HG03520 (cell line): ENCODE results near the gene EML1.
A peak's percentile ranks its signal among the peaks of the same experiment; 100 is the strongest.

ENCODE experiments used
- ATAC-seq: cut with Tn5 transposase; IDR thresholded peaks from one replicate; pipeline ENCODE4 v1.9.1; 2021; ENCODE audit warnings: mild to moderate bottlenecking, moderate library complexity; ENCODE audit not compliant: unreplicated experiment

The EML1 gene

DNA sequence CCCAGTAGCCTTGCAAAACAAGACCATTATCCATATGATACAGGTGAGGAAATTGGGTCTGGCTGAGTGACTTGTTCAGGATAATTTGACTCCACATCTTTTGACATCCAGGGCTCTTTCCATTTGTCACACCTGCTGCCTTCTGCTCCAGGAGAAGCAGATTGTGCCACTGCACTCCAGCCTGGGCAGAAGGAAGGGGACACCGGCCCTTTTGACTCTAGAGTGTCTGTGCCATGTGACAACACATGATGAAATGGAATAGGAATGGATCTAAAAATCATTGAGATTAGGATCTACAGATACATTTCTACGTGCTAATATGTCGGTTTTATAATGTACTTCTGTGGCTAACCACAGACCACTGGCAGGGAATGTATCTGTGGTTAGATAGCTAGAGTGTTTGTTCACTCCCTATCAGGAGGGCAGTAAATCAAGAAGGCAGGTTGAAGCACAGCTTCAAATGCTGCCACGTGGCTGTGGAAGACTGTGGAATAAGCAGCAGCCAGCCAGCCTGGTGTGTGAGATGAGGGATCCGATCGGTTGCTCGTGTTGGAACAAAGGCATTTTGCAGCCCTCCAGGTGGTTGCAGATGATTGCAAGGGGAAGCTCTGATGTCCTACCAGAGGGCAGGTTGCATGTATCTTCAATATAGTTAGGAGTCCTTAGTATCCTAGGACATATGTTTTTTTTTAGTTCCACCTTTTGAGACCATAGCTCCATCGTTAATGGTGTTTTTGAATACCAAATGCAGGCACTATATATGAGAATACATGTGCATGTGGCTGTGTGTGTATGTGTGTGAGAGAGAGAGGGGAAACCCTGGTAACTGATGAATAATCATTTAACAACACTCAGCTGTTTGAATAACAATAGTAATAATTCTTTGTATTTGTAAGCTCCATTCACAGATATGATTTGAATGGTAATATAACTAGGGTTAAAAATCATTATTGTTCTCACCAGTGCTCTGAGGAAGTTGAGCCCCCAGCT is 28.6 kb downstream of the EML1 start:
- ATAC-seq, result no peak

DNA sequence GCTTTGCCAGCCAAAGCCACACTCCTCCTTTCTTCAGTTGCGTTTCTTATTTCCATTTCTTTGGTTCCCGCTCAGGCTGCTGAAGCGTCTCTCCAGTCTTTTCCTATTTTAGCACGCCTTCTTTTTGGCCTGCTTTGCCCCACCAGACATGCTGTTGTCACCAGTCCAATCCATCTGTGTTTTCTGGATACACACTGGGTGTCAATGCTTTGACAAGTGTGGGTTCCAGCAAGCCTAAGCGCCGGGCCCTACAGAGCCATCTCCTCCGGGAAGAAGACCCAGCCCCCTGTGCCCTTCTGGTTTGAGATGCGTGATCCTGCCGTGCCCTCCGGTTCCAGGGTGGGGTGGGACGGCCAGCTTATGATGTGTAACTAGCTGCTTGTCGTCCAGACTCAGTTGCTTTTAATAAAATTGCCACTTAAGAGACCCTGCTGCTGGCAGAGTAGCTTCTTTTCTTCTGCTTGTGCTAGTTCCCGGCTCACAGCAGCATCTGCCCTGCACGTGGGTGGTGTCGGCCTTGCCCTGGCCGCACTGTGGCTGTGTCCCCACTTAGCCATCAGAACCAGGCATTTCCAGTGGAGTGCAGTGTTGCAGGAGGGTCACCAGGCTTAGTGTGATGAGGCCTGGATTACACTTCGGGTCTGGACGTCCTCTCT is 29.7 kb downstream of the EML1 start:
- ATAC-seq, result no peak

DNA sequence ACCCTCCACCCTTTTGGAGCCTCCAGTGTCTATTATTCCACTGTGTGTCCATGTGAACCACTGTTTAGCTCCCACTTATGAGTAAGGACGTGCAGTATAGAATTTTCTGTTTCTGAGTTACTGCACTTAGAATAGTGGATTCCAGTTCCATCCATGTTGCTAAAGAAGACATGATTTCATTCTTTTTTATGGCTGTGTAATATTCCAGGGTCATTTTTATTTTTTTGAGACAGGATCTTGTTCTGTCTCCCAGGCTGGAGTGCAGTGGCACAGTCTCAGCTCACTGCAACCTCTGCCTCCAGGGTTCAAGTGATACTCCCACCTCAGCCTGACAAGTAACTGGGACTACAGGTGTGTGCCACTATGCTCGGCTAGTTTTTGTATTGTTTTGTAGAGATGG is 31.6 kb downstream of the EML1 start:
- ATAC-seq, result no peak

DNA sequence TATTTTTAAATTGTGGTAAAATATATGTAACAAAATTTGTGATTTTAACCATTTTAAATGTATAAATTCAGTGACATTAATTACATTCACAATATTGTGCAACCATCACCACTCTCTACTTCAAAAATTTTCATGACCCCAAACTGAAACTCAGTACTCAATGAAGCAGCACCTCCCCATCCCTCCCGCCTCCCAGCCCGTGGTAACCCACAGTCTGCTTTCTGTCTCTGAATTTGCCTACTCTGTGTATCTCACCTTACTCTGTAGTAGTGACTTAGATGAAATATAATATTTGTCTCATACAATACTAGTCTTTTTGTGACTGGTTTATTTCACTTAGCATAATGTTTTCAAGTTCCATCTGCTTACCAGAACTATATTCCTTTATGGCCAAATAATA is 36.2 kb downstream of the EML1 start:
- peak; percentile 68 for ATAC-seq

DNA sequence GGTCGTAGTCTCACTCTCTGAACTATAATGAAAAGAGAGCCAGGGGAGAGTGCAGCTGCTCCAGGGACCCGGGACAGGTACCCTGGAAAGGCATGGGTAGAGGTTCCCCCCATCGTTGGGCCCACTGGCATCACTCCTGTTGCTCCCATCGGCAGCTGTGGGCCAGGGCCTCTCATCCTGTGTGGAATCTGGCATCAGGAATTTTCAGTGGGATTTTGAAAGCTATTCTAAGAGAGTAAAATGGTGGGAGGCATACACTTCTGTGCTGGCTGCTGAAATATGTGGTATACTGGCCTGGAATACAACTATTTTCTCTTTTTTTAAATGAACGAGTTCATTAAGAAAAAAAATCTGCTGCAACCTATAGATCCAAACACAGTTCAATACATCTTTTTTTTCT is 38.1 kb downstream of the EML1 start:
- no peak for ATAC-seq

DNA sequence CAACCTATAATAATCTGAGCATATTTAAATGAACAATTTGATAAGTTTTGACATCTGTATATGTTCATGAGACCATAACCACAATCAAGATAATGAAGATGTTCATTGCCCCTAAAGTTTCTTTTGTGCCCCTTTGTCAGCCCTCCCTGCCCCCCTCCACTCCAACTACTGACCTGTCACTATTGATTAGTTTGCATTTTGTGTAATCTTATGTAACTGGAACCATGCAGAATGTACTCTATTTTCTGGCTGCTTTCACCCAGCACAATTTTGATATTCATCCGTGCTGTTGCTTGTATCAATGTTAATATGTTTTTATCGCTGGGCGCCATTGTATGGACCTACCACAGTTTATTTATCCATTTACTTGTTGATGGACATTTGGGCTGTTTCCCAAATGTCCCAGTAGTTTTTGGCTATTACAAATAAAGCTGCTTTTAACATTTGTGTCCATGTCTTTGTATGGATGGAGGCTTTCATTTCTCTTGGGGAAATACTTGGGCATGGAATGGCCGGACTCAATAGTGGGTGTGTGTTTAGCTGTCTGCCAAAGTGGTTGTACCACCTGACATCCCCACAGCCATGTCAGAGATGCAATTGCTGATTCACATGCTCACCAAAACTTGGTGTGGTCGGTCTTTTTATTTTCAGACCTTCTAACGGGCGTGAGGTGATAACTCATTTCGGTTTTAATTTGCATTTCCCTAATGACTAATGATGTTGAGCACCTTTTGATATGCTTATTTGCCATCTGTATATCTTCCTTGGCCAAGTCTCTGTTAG is 38.9 kb downstream of the EML1 start:
- ATAC-seq, result no peak

DNA sequence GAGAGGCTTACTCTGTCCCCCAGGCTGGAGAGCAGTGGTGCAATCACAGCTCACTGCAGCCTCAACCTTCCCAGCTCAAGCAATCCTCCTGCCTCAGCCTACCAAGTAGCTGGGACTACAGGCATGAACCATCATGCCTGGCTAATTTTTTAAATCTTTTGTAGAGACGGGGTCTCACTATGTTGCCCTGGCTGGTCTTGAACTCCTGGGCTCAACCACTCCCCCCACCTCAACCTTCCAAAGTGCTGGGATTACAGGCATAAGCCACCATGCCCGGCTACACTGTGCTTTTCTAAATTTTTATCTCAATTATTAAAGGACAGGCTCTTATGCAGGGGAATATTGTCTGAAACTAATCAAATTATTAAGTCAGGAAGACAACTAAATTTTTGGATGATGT is 44.6 kb downstream of the EML1 start:
- no peak for ATAC-seq

DNA sequence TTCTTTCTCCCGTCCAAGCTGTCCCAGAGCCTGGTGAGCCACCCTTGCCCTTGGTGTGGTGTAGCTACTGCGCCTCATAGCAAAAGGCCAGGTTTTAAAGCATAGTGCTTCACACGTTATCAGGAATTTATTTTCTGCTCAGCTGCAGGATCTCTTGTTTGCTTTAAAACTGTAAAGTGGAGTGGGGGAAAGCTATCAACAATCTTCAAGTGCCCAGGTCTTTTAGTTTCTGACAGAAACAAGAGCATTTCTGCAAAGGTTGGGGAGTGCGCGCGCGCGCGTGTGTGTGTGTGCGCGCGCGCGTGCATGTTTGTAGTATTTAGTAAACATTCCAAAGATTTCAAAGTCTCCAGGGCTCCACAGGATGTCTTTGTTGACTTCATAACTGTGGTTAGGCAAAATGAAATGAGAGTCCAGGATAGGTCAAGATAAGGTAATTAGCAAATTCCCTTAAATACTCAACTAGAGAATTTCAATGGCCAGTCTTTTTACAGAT is 45.5 kb downstream of the EML1 start:
- no peak for ATAC-seq

DNA sequence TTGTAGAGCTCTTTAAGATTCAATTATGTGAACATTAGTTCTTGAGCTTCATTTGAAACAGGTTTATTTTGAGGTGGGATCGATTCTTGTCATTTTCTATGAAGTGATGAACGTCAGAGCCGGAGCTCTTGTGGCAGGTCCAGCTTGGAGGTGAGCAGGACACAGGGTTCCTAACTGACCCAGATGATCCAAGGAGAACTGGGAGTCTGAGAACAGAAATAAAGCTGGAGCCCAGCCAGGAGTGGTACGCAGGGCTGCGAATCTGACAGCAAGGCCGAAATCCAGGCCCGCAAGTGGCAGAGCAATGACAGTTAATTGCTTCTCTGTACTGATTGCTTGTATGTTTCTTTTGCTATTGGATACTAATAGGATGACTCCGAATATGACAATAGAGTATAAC is 46.5 kb downstream of the EML1 start:
- no peak for ATAC-seq

DNA sequence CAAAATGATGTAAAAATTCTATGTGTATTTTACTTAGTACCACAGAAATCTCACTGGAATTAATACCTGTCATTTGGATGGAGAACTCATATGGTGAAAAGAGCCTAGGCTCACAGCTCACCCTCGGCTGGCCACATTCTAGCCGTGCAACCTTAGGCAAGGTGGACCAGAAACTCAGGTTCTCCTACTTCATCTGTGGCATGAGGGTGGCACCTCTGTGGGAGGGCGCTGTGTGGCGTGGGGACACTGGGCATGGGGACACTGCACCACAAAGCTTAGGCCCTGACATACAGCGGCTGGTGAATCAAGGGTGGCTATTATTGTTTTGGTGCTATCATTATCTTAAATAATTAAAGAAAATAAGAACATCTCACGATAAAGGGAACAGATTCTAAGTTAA is 47.1 kb downstream of the EML1 start:
- no peak for ATAC-seq

DNA sequence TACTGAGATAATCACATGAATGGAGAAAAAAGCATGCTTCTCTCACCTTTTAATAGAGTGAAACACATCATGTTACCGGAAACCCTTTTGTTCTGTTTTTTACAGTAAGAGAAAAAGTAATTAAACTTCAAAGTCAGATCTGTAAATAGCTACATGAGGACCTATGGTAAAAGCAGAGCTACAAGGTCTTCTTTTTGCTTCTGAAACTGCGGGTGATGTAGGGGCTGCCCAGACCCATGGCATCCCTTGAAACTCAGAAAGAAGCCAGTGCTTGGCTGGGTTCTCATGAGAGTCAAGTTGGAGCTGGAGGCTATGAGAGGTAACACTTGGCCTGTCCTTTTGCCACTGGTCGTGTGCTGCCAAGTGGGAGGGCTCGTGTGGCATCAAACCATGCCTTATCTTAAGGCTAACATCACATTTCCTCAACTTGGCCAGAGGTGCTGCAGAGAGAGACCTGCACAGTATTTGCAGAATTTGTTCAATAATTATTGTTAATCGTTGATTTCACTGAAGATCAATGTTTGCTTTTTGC is 47.6 kb downstream of the EML1 start:
- ATAC-seq, result no peak

DNA sequence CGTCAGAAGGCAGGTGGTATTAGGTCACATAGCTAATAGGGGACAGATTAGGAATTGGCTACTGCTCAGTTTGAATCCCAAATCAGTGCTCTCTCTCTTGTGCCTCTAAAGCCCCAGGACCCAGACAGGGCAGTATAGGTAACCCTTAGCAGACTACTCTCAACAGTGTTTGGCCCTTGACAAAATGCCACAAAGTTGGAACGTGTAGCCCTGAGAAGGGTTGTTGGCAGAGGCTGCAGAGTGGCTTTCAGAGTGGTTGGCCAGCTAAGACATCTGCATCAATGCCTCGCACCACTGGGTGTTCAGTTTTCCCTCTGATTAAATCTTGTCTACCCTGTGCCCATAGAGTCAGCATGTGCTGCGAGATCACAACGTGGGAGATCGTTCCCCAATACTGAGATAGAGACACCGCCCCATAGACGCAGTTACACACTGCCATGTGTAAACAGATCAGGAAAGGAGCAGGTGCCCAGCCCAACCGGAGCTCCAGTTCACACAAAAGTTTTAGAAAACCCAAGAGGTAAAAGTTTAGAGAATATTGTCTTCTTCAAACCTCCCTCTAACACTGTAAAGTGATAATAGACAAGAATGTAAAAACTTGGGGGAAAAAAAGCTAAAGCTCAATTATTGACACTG is 48.3 kb downstream of the EML1 start:
- no peak for ATAC-seq

DNA sequence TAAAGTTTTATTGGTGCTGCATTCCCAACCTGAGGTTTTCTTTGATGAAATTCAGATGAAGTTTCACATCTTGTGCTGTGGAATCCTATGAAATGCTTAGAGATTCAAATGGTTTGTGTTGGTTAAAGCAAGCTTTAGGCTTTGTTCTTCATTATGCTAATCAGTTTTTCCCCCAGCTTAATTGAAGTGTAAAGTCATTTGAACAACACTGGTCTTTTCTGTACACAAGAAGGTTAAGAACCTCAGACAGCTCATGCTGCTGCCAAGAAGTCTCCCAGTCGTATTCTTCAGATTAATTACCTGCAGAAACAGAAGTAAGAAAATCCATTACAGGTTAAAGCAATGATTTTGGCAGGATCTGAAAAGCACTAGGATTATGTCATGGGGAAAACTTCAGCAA is 48.9 kb downstream of the EML1 start:
- ATAC-seq, result no peak

DNA sequence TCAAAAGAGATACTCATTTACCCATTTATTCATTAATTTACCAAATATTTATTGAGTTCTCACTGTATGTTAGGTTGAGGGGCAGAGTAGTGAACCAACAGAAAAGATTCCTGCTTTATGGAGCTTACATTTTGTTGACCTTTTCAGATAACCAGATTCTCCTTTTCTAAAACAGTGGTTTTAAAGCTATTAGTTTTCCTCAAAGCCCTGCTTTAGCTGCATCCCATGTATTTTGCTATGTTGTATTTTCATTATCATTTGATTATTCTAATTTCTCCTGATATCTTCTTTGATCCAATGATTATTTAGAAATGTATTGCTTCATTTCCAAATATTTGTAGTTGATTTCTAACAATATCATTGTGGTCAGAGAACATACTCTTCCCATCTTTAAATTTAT is 53.6 kb downstream of the EML1 start:
- ATAC-seq, result no peak

DNA sequence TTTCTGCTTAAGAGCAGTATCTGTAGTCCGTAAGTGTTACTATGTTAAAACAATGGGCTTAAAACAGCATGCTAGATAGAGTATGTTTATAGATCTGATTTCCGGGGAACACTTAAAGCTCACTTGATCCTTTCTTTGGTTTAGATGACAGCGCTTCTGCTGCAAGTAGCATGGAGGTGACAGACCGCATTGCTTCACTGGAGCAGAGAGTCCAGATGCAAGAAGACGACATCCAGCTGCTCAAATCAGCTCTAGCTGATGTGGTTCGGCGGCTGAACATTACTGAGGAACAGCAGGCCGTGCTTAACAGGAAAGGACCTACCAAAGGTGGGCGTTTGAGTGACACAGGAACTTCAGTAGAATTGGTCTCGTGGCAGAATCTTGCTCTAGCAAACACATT is 57.5 kb downstream of the EML1 start:
- ATAC-seq, result no peak

DNA sequence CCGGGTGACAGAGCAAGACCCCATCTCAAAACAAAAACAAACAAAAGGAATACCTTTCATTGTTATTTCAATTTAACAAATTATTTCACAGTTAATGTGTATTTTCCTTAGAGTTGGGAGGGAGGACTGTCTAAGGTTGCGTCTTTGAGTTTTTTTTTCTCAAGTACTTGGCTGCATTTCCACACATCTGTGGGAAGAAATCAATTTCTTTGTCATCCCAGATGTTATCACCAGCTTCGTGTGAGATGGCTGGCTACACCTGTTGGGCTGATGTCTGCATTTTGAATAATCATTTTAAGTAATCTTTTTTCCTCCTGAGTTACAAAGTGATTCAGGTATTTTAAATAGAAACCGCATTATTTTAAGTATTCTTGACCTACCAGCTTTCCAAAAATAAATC is 59.4 kb downstream of the EML1 start:
- no peak for ATAC-seq

DNA sequence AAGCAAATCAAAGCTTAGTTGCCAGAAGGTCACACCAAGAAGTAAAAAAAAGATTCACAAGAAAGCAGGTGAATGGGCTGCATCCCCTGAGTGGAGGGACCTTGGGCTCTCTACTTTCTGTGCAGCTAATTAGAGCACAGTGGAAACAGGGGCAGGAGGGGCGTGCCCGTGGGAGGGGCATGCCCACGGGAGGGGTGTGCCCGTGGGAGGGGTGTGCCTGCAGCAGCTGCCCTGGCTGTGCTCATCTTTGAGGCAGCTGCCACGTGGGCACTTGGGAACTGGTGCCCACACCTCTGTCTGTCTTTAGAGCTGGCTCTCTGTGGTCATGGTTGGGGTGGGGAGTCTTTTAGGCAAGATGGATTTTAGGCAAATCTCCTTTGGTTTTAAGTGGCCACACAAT is 60.0 kb downstream of the EML1 start:
- ATAC-seq, result no peak

DNA sequence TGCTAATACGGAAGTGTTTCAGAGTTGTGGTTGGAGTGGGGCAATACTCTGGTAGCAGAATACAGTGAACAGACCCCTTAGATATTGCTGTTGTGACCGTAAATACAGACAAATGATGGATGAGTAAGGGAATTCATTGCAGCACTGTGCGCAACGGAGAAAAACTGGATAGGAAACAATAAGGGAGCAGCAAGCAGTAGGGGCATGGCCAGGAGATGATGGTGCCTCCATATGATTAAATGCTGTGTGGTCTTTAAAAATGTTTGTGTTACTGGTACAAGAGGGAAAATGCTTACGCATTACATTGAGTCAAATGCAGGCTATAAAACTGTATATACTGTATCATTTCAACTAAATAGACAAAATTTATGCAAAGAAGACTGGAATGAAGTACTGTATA is 61.6 kb downstream of the EML1 start:
- no peak for ATAC-seq

DNA sequence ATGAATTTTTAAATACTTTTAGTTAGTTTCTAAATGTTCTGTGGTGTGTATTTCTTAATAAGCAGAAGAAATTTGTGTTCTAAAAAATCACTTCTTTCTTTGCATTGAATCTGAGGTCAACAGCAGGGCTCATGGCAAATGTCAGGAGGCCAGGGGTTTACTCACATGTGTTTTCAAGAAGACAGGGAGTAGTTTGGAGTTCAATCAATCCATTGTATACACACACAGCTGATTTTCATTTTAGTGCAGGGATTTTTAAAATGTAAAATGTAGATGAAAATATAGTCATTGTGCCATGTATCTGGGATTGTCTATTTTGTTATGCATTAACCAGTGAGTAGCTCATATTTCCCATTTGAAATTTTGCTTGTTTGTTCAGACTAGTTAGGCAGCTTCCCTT is 62.1 kb downstream of the EML1 start:
- ATAC-seq, result no peak

DNA sequence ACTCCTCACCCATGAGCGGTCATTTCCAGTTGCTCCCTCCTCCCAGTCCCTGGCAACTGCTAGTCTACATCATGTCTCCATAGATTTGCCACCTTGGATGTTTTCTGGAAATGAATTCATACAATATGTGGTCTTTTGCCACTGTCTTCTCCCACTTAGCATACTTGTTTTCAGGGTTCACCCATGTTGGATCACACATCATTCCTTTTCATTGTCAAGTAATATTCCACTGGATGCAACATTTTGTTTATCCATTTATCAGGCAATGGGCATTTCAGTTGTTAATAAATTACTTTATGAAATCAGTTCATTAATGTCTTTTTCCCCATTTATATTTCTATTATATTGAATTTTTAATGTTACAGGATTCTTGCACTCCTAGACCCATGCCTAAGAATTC is 64.3 kb downstream of the EML1 start:
- no peak for ATAC-seq

DNA sequence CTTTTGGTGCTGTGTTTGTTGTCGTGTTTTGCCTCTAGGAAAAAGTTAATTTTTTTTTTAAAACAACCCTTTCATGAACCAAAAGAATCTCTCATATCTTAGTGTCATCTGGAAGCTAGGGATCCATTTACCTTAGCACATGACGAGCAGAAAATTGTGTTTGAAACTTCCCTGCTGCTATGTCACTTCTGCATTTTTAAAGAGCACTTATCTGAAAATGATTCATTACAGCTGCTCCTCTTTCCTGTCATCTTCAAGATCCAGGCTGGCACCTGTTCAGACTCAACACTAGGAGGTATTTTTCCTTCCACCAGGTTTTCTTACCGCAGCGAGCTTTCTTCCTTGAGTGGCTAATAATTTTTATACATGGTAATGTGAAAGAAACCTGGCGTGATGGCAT is 67.0 kb downstream of the EML1 start:
- no peak for ATAC-seq
